Measurements from ENCODE around the gene RNF157.

DNA sequence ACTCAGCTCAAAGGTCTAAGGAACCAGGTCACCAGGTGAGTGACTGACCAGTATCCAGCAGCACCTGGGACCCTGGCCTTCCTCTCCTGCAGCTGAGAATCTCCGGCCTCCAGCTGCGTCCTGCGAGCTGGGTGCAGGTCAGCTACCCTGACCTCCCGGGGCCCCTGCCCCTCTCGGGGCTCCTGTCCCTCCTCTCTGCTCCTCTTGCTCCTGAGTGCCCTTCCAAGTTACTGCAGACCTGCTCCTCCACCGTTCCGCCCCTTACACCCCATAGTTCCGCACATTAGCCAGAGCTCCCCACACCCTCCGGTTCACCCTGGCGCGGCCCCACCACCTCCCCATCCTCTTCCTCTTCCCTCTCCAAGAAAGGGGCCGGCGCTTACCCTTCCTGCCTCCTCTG is 109.8 kb downstream of the RNF157 start:
- no peak for TF ChIP-seq OVOL2 (CRISPR knock-in tag; IDR thresholded peaks at IDR 0.05; ENCODE audit: borderline replicate concordance)
- TF ChIP-seq, protein P1, sequence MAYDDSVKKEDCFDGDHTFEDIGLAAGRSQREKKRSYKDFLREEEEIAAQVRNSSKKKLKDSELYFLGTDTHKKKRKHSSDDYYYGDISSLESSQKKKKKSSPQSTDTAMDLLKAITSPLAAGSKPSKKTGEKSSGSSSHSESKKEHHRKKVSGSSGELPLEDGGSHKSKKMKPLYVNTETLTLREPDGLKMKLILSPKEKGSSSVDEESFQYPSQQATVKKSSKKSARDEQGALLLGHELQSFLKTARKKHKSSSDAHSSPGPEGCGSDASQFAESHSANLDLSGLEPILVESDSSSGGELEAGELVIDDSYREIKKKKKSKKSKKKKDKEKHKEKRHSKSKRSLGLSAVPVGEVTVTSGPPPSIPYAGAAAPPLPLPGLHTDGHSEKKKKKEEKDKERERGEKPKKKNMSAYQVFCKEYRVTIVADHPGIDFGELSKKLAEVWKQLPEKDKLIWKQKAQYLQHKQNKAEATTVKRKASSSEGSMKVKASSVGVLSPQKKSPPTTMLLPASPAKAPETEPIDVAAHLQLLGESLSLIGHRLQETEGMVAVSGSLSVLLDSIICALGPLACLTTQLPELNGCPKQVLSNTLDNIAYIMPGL (CRISPR knock-in tag; IDR thresholded peaks at IDR 0.05), result no peak
- no peak for TF ChIP-seq TP53 (CRISPR knock-in tag; IDR thresholded peaks at IDR 0.05)
- TF ChIP-seq TEAD1 (CRISPR knock-in tag; IDR thresholded peaks at IDR 0.05), result no peak
- TF ChIP-seq FOXP1 (CRISPR knock-in tag; IDR thresholded peaks at IDR 0.05; ENCODE audit: borderline replicate concordance), result no peak
- TF ChIP-seq, protein P2, sequence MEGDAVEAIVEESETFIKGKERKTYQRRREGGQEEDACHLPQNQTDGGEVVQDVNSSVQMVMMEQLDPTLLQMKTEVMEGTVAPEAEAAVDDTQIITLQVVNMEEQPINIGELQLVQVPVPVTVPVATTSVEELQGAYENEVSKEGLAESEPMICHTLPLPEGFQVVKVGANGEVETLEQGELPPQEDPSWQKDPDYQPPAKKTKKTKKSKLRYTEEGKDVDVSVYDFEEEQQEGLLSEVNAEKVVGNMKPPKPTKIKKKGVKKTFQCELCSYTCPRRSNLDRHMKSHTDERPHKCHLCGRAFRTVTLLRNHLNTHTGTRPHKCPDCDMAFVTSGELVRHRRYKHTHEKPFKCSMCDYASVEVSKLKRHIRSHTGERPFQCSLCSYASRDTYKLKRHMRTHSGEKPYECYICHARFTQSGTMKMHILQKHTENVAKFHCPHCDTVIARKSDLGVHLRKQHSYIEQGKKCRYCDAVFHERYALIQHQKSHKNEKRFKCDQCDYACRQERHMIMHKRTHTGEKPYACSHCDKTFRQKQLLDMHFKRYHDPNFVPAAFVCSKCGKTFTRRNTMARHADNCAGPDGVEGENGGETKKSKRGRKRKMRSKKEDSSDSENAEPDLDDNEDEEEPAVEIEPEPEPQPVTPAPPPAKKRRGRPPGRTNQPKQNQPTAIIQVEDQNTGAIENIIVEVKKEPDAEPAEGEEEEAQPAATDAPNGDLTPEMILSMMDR (IDR thresholded peaks at IDR 0.05), result no peak
